ENCODE data around the gene TSHZ2. TPM values are rescaled to one million over a fixed set of nuclear protein-coding genes. Genes with fewer than 3 reads are reported as not detected.

TSHZ2 gene
- total RNA-seq, 2 experiments from 2014 or later = 8.1 to 9.2 TPM

DNA sequence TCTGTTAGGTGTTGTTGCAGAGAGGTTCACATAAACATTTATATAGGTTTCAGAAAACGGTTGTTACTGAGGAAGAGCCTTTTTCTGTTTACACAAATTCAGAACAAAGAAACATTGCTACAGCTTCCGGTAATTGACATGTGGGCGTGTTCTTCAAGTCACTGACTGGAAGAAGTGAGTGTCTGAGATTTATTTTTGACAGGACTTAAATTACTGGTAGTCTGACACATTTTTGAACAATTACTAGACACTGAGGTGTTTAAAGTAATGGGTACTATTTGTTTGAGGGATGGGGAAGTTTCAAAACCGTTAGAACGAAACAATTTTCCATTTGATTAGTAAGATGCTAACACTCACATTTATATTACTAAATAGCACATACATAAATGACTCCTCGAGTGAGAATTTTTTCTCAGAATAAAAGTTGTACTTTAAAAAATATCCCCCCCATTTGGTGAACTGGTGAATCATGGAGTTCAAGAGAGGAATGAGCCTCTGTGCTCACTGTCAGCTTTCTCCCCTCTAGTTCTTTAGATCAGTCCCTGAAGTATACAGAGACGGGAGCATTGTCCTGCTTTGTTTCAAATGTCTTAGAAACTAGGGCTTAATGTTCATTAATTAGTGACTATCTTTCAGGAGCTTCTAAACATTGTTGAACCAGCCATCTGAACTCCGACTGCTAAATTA, 98.7 kb downstream of the TSHZ2 start:
- ChIA-PET POLR2A (interaction anchor here (0.6 kb wide), 1 partner anchor 96 kb away, joined by 4 read pairs; no protein-coding TSS in a partner anchor), CTCF (interaction anchor here (1.3 to 1.4 kb wide), 2 partner anchors 9 to 10 kb away, joined by 3 read pairs; no protein-coding TSS in a partner anchor)
- peak; percentile 17 for DNase-seq
- Mint-ChIP-seq H3K27me3 (no peaks in the 10 kb centered on the region), H3K4me1 (peaks cover 27% of the 10 kb centered on the region), H3K36me3 (ENCODE audit: low read depth) (peaks cover 5% of the 10 kb centered on the region), H3K27ac (peak overlapping the region; percentile 58), H3K4me3 (no peak overlapping the region), H3K9me3 (peaks cover 7% of the 10 kb centered on the region)

DNA sequence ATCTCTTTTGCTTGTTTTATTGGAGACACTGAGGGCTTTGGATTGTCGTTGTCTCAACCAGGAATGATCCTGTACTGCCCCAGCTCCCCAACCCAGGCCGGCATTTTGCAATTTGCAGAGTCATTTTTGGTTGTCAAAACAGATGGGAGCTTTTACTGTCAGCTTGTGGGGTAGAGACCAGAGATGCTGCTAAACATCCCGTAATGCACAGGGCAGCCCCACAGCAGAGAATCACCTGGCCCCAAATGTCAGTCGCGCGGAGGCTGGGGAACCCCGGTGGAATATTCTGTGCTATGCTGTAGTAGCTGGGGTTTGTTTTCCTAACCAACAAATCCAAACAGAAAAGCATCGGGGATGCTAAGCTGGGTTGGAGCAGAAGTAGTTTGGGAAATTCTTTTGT, 99.7 kb downstream of the TSHZ2 start:
- Mint-ChIP-seq H3K27ac (no peak overlapping the region), H3K9me3 (peaks cover 6% of the 10 kb centered on the region), H3K27me3 (no peaks in the 10 kb centered on the region), H3K36me3 (ENCODE audit: low read depth) (peaks cover 5% of the 10 kb centered on the region), H3K4me1 (peaks cover 27% of the 10 kb centered on the region), H3K4me3 (no peak overlapping the region)
- ChIA-PET CTCF (interaction anchor here (1.3 kb wide), 1 partner anchor 10 kb away, joined by 4 read pairs; no protein-coding TSS in a partner anchor), POLR2A (no interaction called here)
- DNase-seq = no peak

GRCh38 chr20:53072923-53073579, 100.9 kb downstream of the TSHZ2 start:
- H3K4me3 Mint-ChIP-seq = no peak overlapping the region
- H3K27me3 Mint-ChIP-seq = no peaks in the 10 kb centered on the region
- peaks cover 27% of the 10 kb centered on the region for H3K4me1 Mint-ChIP-seq
- H3K9me3 Mint-ChIP-seq = peaks cover 3% of the 10 kb centered on the region
- ChIA-PET POLR2A (interaction anchor here (0.5 kb wide), 1 partner anchor 516 kb away, joined by 5 read pairs; no protein-coding TSS in a partner anchor), CTCF (no interaction called here)
- DNase-seq = no peak
- peaks cover 3% of the 10 kb centered on the region for H3K36me3 Mint-ChIP-seq (ENCODE audit: low read depth)
- peak overlapping the region; percentile 32 for H3K27ac Mint-ChIP-seq

DNA sequence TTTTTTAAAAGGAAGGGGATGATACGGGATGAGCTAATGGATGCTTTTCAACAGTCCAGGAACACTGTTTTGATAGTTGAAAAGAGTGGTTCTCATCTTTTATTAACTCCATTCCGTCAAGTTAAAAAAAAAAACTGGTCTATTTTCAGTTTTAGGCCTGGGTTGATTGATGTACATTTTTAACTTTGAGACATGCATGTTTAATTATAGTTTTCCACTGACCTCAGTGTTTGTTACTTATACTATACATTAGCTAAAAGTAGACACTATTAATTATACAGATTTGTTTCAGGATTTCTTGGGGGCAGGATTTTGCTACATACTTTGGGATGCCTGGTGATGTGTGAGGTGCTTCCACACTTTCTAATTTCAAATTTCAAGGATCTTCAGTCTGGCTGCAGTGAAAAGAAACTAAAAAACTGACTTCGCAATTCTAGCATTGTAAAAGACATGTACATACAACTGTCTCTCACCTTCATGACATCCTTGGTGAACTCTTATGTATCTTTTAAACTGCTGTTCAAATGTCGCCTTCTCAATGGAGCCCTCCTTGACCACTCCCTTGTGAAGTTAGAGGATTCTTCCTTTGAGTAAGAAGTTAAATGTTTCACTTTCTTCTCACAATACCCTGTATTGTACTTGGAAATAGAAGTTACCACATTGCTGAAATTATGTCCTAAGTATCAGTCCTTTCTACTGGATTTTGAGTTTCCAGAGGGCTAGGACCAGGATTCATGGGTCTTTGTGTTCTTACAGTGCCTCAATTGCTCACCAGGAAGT, 101.7 kb downstream of the TSHZ2 start:
- peaks cover 27% of the 10 kb centered on the region for H3K4me1 Mint-ChIP-seq
- POLR2A ChIA-PET = interaction anchor here (0.5 kb wide), 1 partner anchor 515 kb away, joined by 5 read pairs; no protein-coding TSS in a partner anchor
- H3K27me3 Mint-ChIP-seq = no peaks in the 10 kb centered on the region
- DNase-seq = no peak
- CTCF ChIA-PET = interaction anchor here (0.7 kb wide), 1 partner anchor 67 kb away, joined by 3 read pairs; no protein-coding TSS in a partner anchor
- H3K9me3 Mint-ChIP-seq = no peaks in the 10 kb centered on the region
- H3K27ac Mint-ChIP-seq = no peak overlapping the region
- no peak overlapping the region for H3K4me3 Mint-ChIP-seq
- H3K36me3 Mint-ChIP-seq (ENCODE audit: low read depth) = no peaks in the 10 kb centered on the region

DNA sequence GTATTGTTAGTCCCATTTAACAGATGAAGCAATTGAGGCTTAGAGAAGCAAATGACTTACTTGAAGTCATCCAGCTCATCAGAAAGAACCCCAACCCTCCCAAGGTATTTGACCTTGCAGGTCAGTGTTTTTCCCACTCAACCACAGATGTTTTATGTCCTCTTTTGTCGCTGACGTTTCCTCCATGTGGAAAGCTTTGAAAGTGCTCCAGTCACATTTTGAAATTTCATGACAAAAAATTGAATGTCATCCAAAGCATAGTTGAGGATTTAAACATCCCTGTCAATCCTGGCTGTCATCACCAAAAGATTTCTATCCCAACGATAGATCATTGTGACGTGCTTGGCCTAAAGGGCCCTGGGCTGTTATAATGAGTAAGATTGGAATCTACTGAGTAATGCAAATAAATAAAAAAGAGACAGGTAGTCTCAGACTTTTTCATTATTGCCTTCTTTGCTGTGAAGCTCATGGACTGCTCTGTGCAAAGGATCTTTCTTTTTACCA, 102.7 kb downstream of the TSHZ2 start:
- Mint-ChIP-seq H3K4me1 (peaks cover 30% of the 10 kb centered on the region), H3K27ac (no peak overlapping the region), H3K4me3 (no peak overlapping the region), H3K27me3 (no peaks in the 10 kb centered on the region), H3K36me3 (ENCODE audit: low read depth) (no peaks in the 10 kb centered on the region), H3K9me3 (no peaks in the 10 kb centered on the region)
- CTCF ChIA-PET = no interaction called here
- DNase-seq = no peak
- POLR2A ChIA-PET = no interaction called here

- DNase-seq = no peak
- POLR2A ChIA-PET = no interaction called here
- no peaks in the 10 kb centered on the region for H3K36me3 Mint-ChIP-seq (ENCODE audit: low read depth)
- CTCF ChIA-PET = interaction anchor here (0.7 to 1.4 kb wide), 2 partner anchors 42 to 838 kb away, joined by 3 to 5 read pairs; no protein-coding TSS in a partner anchor
- no peak overlapping the region for H3K27ac Mint-ChIP-seq
- H3K9me3 Mint-ChIP-seq = no peaks in the 10 kb centered on the region
- H3K4me1 Mint-ChIP-seq = peaks cover 35% of the 10 kb centered on the region
- no peaks in the 10 kb centered on the region for H3K27me3 Mint-ChIP-seq
- H3K4me3 Mint-ChIP-seq = no peak overlapping the region
Observed at GRCh38 chr20:53076668-53077067, 104.5 kb downstream of the TSHZ2 start.

- Mint-ChIP-seq H3K27me3 (no peaks in the 10 kb centered on the region), H3K4me3 (no peak overlapping the region), H3K27ac (no peak overlapping the region), H3K36me3 (ENCODE audit: low read depth) (no peaks in the 10 kb centered on the region), H3K9me3 (no peaks in the 10 kb centered on the region), H3K4me1 (peaks cover 37% of the 10 kb centered on the region)
- CTCF ChIA-PET = interaction anchor here (0.5 to 1.5 kb wide), 3 partner anchors 43 to 115 kb away, joined by 3 to 5 read pairs (median 4); no protein-coding TSS in a partner anchor
- no peak for DNase-seq
- POLR2A ChIA-PET = no interaction called here
Observed at GRCh38 chr20:53077373-53078205, 105.4 kb downstream of the TSHZ2 start.

DNA sequence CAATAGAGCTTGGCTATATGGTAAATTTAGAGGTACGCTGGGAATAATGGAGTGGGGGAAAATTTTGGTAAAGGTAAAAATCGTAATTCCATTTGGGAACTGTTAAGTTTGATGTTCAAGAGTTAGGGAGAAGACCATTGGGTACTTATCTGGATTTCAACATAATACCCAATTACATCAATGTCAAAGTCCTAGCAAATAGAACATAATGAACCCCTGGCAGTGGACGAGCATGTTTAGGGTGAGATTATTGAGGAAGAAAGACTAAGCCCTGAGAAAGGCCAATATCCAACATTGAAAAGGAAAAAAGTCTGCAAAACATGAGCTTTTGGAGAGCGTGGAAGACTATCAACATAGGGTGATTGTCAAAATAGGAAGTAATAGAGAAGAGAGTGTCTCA, 106.6 kb downstream of the TSHZ2 start:
- no peak overlapping the region for H3K4me3 Mint-ChIP-seq
- POLR2A ChIA-PET = interaction anchor here (0.7 kb wide), 1 partner anchor 359 kb away, joined by 5 read pairs; no protein-coding TSS in a partner anchor
- no peak for DNase-seq
- CTCF ChIA-PET = interaction anchor here (1.1 to 1.5 kb wide), 2 partner anchors 49 to 67 kb away, joined by 3 read pairs; no protein-coding TSS in a partner anchor
- no peak overlapping the region for H3K27ac Mint-ChIP-seq
- no peaks in the 10 kb centered on the region for H3K36me3 Mint-ChIP-seq (ENCODE audit: low read depth)
- peaks cover 31% of the 10 kb centered on the region for H3K4me1 Mint-ChIP-seq
- H3K27me3 Mint-ChIP-seq = no peaks in the 10 kb centered on the region
- H3K9me3 Mint-ChIP-seq = no peaks in the 10 kb centered on the region

DNA sequence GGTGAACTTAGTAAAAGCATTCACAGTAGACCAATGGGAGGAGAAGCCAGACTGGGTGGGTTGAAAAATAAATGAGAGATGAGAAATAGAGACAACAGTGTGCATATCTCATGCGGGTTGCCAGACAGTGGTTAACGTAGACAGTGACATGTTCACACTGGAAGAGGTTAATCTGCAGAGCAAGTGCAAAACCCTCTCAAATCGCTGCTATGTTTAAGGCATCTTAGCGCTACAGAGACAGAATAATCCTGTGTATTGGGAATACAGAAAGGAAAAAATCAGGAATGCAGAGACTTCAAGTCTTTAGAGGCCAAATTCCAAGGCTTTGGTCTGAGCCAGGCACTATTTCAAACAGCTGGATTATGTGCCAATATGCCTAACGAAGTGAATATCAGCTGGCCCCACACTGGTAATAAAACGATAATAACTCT, 107.1 kb downstream of the TSHZ2 start:
- H3K27ac Mint-ChIP-seq = no peak overlapping the region
- no peaks in the 10 kb centered on the region for H3K27me3 Mint-ChIP-seq
- ChIA-PET CTCF (interaction anchor here (0.7 to 1.5 kb wide), 4 partner anchors 9 to 67 kb away, joined by 3 read pairs; no protein-coding TSS in a partner anchor), POLR2A (interaction anchor here (0.7 kb wide), 1 partner anchor 359 kb away, joined by 5 read pairs; no protein-coding TSS in a partner anchor)
- H3K4me3 Mint-ChIP-seq = no peak overlapping the region
- no peaks in the 10 kb centered on the region for H3K36me3 Mint-ChIP-seq (ENCODE audit: low read depth)
- H3K9me3 Mint-ChIP-seq = no peaks in the 10 kb centered on the region
- H3K4me1 Mint-ChIP-seq = peaks cover 26% of the 10 kb centered on the region
- DNase-seq = no peak

DNA sequence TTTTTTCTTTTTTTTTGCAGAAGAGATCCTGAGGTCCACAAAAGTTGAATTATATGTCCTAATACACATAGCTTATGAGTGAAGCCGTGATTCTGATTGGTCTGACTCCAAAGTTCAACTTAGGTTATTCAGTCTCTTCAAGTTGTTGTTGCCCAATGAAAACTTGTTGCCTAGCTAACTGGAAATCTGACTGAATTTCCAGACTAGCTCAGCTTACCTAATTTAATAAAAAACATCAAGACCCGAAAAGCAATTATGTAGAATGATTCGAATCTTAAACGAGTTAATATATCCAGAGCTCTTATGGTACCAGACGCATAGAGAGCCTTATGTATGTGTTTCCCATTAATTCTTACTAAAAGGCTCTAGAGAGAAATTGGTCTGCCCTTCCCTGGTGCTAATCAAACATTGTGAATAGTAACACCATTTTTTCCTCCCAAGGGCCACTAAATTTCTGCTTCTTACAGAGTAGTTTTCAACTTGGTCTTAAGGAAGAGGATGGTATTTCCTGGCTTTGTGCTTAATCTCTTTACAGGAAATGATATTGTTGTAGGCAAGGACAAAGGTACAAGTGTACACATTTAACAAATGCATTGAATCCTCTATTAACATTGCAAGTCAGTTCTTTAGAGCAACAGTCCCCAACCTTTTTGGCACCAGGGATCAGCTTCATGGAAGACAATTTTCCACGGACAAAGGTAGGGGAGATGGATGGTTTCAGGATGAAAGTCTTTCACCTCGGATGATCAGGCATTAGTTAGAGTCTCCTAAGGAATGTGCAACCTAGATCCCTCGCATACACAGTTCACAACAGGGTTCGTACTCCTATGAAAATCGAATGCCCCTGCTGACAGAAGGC, 107.9 kb downstream of the TSHZ2 start:
- DNase-seq = no peak
- no peaks in the 10 kb centered on the region for H3K9me3 Mint-ChIP-seq
- ChIA-PET CTCF (interaction anchor here (0.6 to 1.1 kb wide), 4 partner anchors 10 to 136 kb away, joined by 3 read pairs; no protein-coding TSS in a partner anchor), POLR2A (no interaction called here)
- H3K27me3 Mint-ChIP-seq = no peaks in the 10 kb centered on the region
- peak overlapping the region; percentile 26 for H3K27ac Mint-ChIP-seq
- no peaks in the 10 kb centered on the region for H3K36me3 Mint-ChIP-seq (ENCODE audit: low read depth)
- H3K4me3 Mint-ChIP-seq = no peak overlapping the region
- peaks cover 25% of the 10 kb centered on the region for H3K4me1 Mint-ChIP-seq

DNA sequence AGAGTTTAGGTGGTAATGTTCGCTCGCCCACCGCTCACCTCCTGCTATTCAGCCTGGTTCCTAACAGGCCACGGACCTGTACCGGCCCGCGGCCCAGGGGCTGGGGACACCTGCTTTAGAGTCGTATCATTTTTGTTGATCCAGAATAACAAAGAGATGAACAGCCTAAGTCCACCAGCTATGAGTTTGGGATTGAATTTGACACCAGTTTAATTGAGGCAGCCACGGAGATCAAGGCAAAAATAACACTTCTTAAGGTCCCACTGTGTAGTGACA, 108.5 kb downstream of the TSHZ2 start:
- CTCF ChIA-PET = no interaction called here
- POLR2A ChIA-PET = no interaction called here

More for the DNA sequence above, 108.5 kb downstream of the TSHZ2 start:
- no peak for DNase-seq
- Mint-ChIP-seq H3K27ac (no peak overlapping the region), H3K27me3 (no peaks in the 10 kb centered on the region), H3K36me3 (ENCODE audit: low read depth) (no peaks in the 10 kb centered on the region), H3K4me1 (peaks cover 25% of the 10 kb centered on the region), H3K4me3 (no peak overlapping the region), H3K9me3 (no peaks in the 10 kb centered on the region)
